Dermis blood vessel endothelial cell (primary cell): ENCODE data around the gene CNDP1. TPM values are rescaled to one million over a fixed set of nuclear protein-coding genes. Genes with fewer than 3 reads are reported as not detected.
A peak's percentile ranks its signal among the peaks of the same experiment; 100 is the strongest.
"Not testable (repeated sequence)": the region's sequence is repeated elsewhere in the genome, so short reads cannot be mapped to it uniquely, and the experiment has no call there.

Experiments used
- DNase-seq: peaks from one replicate; pipeline ENCODE4 v3.0.0; 2010
- total RNA-seq: library from RNA; depleted of rRNA; stranded (reverse); fragments of >200 nt; gene quantifications from 2 replicates; pipeline ENCODE4 v1.2.3, GENCODE V29; 2014

Gene CNDP1
- total RNA-seq, 1 donor from 2014 or later, result not detected

DNA sequence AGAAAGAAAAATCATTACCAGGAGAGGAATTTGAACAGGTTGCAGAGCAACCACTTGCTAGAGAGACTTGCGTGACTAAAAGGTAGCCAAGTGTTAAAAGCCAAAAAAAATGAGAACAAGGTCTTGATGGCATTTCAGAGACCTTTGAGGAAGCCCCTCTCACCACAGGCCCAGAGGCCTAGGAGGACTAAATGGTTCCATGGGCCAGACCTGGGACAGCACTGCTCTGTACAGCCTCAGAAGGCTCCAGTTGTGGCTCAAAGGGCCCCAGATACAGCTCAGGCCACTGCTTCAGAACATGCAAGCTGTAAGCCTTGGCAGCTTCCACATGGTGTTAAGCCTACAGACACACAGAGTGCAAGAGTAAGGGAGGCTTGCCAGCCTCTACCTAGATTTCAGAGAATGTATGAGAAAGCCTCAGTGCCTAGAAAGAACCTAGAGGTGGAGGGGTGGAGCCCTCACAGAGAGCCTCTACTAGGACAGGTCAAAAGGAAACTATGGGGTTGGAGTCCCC, 15.3 kb downstream of the CNDP1 start:
- DNase-seq, result no peak

DNA sequence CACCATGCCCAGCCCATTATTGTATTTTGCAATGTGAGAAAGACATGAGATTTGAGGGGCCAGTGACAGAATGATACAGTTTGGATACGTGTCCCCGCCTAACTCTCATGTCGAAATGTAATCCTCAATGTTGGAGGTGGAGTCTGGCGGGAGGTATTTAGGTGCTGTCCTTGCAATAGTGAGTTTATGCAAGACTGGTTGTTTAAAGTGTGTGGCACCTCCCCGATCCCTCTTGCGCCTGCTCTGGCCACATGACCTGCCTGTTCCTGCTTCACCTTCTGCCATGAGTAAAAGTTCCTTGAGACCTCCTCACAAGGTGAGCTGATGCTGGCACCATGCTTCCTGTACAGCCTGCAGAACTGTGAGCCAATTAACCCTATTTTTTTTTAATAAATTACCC, 16.6 kb downstream of the CNDP1 start:
- no peak for DNase-seq

DNA sequence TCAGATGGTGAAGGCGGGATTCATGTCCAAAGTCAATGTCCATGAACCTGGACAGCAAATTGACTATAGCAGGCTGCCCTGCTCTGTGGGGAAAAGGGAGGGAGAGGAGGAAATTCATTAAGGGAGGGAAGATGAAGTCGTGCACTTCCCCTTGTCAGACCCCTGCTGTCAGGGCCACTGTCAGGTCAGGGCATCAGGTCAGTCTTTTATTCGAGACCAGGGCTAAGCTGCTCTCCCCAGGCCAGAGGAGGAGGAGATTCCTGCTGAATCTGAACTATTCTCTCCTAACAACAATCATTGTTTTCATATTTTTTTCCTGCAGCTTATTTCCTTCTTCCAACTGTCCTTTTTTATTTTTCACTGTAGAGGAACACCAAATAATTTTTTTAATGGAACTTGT, 17.2 kb downstream of the CNDP1 start:
- no peak for DNase-seq

DNA sequence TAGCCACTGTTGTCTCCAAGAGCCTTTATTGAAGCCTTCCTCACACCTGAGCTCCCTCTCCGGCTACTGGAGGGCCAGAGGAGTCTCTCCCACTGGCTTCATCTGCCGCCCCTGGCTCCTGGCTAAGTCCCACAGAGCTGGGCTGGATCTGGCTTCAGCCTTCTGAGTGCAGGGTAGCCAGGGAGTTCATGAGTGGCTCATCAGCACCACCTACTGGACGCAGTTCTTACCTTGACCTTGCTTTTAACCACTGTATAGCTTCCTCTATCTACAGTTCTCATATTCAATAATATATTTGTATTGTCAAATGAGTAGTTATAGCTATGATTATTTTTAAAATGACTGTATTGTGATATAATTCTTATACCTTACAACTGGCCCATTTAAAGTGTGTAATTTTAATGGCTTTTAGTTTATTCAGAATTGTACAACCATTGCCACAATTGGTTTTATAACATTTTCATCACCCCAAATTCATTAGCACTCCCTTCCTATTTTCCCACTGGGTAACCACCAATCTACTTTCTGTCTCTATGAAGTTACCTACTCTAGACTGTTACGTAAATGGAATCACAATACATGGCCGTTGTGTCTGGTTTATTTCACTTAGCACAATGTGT, 17.7 kb downstream of the CNDP1 start:
- DNase-seq, result peak; percentile 92

DNA sequence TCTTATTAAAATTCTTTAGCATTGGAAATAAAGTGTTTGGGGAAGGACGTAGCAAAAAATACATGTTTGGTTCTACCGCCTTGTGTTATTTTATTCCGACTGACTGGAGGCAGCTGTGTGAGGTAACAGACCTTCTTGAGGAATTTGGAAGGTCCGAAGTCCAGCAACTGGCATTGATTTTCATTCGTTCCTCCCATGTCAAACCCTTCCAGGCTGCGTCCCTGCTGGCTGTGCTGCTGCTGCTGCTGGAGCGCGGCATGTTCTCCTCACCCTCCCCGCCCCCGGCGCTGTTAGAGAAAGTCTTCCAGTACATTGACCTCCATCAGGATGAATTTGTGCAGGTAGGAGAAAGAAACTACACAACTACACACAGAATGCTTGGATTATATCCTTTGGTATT, 21.8 kb downstream of the CNDP1 start:
- DNase-seq, result no peak

DNA sequence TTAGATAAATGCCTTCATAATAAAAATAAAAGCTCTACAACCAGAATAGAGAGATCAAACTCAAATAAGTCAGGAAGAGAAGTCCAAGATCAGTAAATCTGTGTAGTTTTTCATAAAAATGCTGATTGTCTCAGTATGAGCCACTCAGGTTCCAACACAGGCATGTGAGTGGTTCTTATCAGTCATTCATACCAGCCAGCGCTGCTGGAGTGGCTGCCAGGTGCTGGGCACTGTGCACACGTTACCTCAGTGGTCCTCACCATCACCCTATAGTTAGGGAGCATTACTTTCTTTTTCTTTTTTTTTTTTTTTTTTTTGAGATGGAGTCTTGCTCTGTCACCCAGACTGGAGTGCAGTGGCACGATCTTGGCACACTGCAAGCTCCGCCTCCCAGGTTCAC, 23.8 kb downstream of the CNDP1 start:
- no peak for DNase-seq

DNA sequence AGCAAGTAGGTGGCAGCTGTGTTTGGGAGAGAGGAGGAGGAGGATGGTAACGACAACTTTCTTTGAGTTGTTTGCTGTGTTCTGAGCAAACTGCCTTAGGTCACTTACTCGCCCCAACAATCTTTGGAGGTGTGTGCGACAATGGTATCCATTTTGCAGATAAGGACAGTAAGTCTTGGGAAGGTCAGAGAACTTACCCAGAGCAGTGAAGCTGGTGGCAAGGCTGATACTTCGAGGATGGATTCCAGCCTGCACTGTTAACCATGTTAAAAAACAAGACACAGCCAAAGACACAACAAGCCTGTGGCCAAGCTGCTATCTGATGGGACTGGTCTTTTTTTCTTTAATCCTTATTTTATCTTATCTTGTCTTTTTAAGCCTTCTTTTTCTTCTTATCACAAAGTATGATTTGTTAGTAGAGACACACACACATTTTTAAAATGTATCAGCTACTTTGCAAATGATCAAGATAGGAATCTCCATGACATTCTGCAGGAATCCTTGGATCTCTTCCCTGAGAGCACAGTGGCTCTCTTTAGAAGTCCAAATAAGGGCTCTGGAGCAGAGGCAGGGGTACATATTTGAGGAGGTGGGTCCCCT, 27.9 kb downstream of the CNDP1 start:
- no peak for DNase-seq

DNA sequence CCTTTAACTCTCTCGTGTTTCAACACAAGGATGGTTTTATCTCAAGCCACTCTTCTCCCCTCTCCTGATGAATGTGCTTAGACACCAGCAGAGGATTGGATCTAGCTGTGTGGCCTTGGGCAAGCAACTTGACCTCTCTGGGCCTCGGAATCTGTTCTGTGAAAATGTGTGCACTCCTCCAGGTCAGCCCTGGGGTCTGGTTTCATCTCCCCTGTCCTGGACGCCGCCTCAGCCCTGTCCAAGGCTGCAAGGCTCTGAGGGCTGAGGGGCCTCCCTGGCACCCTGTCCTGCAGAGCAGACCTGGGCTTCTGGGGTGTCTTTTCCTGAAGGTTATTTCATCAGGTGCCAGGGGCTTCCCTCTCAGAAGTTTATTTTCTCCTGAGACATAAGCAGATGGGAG, 28.5 kb downstream of the CNDP1 start:
- no peak for DNase-seq

DNA sequence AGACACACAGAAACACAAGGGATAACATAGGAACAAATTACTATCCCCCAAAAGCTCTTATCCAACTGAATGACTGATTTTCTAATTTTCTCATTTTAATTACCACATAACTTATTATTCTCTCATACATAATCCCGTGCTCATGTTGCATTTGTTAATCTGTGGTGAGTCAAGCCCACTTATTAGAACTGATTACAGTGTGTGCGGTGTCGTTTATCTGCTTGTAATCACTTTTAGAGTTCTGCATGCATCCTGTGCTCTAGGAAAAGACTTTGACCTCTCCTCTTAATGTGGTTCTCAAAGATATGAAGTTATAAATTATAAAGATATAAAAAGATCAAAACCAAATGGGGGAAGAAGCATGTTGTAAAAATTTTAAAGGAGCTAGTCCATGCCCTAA, 29.7 kb downstream of the CNDP1 start:
- DNase-seq, result no peak

DNA sequence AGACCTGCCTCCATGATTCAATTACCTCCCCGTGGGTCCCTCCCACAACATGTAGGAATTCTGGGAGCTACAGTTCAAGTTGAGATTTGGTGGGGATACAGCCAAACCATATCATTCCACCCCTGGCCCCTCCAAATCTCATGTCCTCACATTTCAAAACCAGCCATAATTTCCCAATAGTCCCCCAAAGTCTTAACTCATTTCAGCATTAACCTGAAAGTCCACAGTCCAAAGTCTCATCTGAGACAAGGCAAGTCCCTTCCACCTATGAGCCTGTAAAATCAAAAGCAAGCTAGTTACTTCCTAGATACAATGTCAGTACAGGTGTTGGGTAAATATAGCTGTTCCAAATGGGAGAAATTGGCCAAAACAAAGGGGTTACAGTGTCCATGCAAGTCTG, 30.9 kb downstream of the CNDP1 start:
- DNase-seq, result not testable (repeated sequence)

DNA sequence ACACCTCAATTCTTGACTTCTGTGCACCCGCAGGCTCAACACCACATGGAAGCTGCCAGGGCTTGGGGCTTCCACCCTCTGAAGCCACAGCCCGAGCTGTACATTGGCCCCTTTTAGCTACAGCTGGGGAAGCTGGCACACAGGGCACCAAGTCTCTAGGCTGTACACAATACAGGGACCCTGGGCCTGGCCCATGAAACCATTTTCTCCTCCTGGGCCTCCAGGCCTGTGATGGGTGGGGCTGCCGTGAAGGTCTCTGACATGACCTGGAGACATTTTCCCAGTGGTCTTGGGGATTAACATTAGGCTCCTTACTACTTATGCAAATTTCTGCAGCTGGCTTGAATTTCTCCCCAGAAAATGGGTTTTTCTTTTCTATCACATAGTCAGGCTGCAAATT, 31.7 kb downstream of the CNDP1 start:
- not testable (repeated sequence) for DNase-seq

DNA sequence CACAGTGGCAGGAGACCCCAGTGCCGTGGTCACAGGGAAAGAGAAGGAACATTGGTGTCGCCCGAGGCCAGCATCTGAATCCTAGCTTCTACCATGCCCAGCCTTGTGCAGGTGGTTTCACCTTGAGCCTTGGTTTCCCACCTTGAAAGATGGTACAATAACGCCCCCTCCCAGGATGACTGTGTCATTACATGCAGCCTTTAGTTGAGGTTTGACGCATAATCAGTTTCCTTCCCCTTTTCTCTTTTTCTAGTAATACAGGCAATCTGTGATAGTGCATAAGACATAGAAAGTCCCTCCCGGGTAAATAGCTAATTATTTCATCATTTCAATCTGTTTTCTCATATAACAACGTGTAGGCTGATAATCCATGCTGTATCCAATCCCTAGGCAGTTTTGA, 33.5 kb downstream of the CNDP1 start:
- DNase-seq, result no peak

DNA sequence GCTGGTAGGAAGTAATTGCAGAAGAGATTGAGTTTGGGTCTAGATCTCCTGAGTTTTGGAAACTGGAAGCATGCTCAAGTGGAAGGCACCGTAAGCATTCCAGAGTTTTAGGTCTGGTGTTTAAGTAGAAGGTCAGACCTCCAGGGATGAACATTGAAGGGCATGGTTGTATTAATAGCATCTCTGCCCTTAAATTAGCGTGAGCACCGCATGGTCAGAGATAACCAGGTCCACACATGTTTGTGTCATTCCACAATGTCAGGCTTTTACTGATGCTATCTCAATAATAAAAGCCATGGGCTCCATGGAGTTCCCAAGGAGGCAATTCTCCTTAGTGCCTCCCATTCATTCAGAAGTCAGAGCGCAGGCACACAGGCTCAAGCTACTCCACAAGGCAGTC, 35.1 kb downstream of the CNDP1 start:
- DNase-seq, result no peak

DNA sequence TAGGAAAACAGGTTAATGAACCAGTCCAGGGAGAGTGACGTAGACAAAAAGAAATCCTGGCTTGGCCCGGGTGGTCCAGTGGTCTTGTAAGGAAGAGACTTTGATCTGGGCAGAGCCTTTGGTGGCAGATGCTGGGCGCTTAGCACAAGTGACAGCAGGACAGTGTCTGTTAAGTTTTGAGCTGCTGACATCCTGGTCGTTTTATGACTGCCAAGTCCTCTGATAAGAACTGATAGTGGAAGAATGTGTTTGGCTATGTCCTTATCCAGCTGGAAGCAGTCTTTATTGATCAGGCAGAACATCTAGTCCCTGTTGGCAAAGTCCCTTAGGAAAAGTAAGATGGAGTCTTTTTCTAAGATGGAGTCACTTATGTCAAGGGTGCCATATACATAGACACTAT, 36.0 kb downstream of the CNDP1 start:
- DNase-seq, result no peak

DNA sequence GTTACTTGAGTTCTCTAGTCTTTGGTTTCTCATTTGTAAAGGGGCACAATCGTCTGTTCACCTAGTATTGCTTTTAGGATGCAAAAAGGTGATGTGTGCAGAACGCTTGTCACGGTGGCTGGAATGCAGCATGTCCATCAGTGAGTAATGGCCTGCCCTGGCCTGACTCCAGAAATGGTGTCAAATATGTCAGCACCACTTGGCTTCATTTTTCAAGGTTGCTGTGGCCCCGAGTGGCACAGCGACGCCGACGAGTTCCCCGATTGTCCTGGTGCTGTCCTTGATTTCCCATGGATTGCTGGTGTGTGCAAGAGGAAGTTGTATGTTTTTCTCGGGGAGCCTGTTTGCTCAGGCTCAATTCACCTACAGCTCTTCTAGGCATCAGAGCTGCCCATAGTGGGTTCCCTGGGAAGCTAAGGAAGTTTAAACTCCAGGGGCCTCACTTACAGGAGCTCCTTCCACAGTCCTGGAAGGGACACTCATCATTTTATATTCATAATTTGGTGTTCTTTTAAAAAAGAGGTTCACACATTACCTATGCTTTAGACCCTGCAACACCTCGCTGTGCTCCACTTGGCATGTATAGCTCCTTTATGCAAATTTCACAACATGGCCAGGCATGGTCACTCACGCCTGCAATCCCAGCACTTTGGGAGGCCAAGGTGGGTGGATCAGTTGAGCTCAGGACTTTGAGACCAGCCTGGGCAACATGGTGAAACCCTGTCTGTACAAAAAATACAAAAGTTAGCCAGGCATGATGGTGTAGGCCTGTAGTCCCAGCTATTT, 37.8 kb downstream of the CNDP1 start:
- DNase-seq, result no peak

DNA sequence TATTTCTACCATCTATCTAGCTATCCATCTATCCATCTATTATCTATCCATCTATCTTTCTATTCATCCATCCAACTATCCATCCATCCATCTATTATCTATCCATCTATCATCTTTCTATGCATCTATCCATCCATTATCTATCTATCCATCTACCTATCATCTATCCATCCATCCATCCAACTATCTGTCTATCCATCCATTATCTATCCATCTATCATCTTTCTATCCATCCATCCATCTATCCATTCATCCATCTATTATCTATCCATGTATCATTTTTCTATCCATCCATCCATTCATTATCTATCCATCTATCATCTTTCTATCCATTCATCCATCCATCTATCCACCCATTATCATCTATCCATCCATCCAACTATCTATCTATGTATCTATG, 38.8 kb downstream of the CNDP1 start:
- DNase-seq, result no peak

DNA sequence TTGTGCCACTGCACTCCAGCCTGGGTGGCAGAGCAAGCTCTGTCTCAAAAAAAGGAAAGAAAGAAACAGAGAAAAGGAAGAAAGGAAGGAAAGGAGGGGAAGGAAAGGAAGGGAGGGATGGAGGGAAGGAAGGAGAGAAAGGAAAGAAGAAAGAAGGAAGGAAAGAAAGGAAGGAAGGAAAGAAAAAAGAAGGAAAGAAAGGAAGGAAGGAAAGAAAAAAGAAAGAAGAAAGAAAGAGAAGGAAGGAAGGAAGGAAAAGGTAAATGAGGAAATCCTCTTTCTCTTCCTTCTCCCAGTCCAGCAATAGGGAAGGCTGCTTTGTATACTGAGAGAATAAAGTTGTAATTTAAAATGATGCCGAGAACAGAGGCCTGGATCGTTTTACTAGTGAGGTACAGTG, 40.6 kb downstream of the CNDP1 start:
- no peak for DNase-seq

DNA sequence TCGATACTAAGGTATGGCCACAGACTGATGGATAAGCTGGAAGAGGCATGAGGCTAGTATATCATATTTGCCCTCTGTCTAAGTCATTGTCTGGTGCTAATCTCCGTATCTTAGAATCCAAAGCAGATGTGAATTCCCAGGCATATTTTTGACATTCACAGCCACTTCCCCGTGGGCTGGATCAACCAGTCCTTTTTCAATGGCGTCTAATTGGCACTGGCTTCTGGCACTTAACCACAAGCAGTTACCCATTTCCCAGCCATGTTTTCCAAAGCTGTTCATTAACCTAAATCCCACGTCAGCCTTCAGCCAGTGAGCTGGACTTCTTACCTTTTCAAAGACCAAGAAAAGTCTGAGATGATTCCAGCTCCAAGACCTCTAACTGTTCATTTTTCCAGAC, 42.7 kb downstream of the CNDP1 start:
- no peak for DNase-seq

DNA sequence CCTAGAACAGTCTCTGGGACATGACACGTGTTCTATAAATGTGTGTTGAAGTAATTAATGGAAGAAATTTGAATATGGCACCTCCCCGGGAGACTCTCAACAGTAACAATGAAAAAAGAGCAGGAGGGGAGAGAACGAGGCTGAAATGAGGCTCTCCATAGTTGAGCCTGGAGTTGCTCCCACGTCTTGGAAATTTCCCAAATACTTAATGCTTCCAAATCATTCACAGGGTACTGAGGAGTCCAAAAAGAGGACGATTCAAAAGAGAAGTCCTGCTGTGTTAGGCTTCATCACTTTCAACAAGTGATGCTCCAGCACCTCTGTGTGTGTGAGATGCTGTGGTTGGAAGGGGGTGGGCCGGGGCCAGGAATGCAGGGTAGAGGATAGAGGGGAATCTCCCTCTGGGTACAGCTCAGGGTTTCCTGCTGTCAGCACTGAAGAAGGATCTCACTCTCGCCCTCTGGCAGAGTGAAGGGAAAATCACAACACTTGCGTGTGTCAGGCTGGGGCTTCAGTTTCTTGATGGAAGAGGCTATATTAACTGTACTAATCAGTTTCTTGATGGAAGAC, 45.3 kb downstream of the CNDP1 start:
- DNase-seq, result no peak

DNA sequence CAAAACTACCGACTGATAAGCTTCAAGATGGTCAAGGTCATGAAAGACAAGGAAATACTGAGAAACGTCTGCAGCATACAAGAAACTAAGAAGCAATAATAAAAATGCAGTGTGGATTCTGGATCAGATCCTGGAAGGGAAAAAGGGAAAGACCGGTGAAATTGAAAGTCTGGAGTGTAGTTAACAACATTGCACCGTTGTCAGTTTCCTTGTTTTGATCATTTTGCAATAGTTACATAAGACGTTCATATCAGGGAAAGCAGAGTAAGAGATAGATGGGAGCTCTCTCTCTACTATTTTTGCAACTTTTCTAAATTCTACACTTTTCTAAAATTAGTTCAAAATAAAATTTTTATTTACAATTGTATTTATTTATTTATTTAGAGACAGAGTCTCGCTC, 48.3 kb downstream of the CNDP1 start:
- no peak for DNase-seq

DNA sequence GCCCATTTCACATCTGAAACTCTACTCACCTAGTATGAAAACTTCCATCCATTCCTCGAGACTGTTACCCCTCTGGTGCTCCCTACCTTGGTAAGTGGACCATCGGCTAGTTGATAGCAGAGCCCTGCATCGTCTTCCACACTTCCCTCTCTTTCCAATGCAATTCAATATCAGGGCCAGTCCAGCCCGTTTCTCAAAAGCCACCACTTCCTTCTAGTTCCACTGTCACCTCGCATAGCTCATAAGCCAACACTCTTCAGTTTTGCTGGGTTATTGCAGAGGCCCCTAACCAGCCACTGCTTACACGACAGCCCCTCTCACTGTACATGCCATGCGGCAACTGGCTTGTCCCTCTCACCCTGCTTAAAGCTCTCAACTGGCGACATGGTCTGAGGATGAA, 53.1 kb downstream of the CNDP1 start:
- no peak for DNase-seq

DNA sequence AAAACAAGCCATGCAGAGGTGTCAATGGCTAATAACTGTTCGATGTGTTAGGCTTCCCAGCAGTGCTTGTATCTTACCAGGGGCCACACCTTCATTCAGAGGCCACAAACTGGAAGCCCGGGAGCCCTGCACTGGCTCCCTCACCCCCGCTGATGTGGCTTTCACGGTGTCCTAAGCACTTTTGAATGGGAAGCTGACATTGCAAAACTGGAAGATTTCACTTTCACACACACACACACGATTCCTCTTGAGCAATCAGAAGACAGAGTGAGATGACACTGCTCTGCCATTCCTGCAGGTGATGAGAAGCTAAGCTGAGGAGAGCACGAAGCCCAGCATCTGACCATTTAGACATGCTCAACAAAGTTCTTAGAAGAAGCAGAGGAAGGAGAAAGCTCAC, 54.7 kb downstream of the CNDP1 start:
- DNase-seq, result no peak

DNA sequence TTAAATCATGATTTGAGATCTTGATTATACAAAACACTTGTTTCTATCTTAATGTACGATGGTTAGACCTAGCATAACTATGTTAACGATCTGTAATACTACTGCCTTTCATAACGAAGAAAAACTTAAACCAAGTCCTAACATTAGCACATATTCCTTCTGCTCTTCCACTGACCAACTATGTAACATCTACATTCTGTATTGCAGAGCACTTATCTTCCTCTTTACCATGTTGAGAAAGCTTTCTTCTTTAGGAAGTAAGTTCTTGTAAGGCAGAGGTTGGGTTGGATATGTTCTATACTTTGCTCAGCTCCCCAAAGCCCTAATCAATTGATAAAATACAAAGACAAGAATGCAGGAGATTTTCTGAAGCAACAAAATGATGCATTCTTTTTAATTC, 55.5 kb downstream of the CNDP1 start:
- no peak for DNase-seq

DNA sequence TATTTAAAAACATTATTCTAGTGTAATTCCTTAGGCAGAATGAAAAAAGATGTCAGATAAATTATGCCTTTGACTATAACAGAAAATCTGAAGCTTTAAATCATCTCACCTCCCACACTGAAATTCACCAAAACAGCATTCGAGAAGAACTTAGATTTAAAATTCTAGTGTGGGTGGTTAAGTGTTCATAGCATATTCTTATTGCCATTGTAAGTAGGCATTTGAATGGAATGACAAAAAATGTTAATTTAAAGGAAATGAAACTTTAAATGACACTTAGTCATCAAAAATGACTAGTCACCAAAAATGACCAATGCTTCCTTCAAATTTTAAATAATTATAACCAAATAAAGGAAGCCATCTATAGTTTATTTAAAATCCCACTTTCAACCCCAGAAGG, 56.4 kb downstream of the CNDP1 start:
- DNase-seq, result no peak
